Activated CD8-positive, alpha-beta memory T cell treated with anti-CD3 and anti-CD28 coated beads for 36 hours (primary cell): ENCODE data around the gene UBE2I. TPM values are rescaled to one million over a fixed set of nuclear protein-coding genes. Genes with fewer than 3 reads are reported as not detected.

Experiments
- CTCF ChIA-PET: fragments of 350-600 bp; sonication (Branson Sonifier 250); formaldehyde crosslinking; loops from one replicate; lab custom pipeline; 2021; ENCODE audit warnings: antibody characterized with exemption; lab: Charles Lee
- POLR2A ChIA-PET: fragments of 350-600 bp; sonication (Branson Sonifier 250); formaldehyde crosslinking; loops from one replicate; lab custom pipeline; 2021; ENCODE audit warnings: antibody characterized with exemption; lab: Charles Lee
- total RNA-seq, 2 experiments: library from RNA; stranded (reverse); gene quantifications; one replicate each; pipeline ENCODE4 v1.2.3, GENCODE V29; 2021

The UBE2I gene
- total RNA-seq, 2 experiments from 2014 or later: 241 to 249 TPM

- CTCF ChIA-PET: interaction anchor here (1.3 to 1.8 kb wide), 3 partner anchors 14 to 19 kb away, joined by 3 to 6 read pairs (median 6); no protein-coding TSS in a partner anchor
- POLR2A ChIA-PET: interaction anchor here (1.0 to 1.5 kb wide), 2 partner anchors 11 to 35 kb away, joined by 3 read pairs; partner anchors contain the start of gene UBE2I
Measured at GRCh38 chr16:1343428-1344242, 34.2 kb downstream of the UBE2I start.

GRCh38 chr16:1344499-1344898 lies 35.1 kb downstream of the UBE2I start:
- CTCF ChIA-PET: interaction anchor here (1.2 to 1.3 kb wide), 2 partner anchors 8 to 15 kb away, joined by 3 read pairs; no protein-coding TSS in a partner anchor
- POLR2A ChIA-PET: no interaction called here

GRCh38 chr16:1345087-1345486 lies 35.7 kb downstream of the UBE2I start:
- ChIA-PET CTCF (interaction anchor here (1.2 to 1.7 kb wide), 3 partner anchors 9 to 15 kb away, joined by 3 to 4 read pairs (median 3); no protein-coding TSS in a partner anchor), POLR2A (no interaction called here)

GRCh38 chr16:1345651-1346421 lies 36.4 kb downstream of the UBE2I start:
- ChIA-PET POLR2A (interaction anchor here (0.5 to 1.1 kb wide), 3 partner anchors 11 to 619 kb away, joined by 3 to 4 read pairs (median 4); partner anchors contain the start of gene RPS2), CTCF (interaction anchor here (1.2 to 1.7 kb wide), 2 partner anchors 10 to 13 kb away, joined by 3 to 4 read pairs; no protein-coding TSS in a partner anchor)

GRCh38 chr16:1346422-1347285 lies 37.2 kb downstream of the UBE2I start:
- ChIA-PET POLR2A (interaction anchor here (0.5 to 1.1 kb wide), 5 partner anchors 12 to 618 kb away, joined by 3 to 4 read pairs (median 4); partner anchors contain the start of gene RPS2), CTCF (interaction anchor here (1.7 to 1.8 kb wide), 2 partner anchors 9 to 14 kb away, joined by 4 to 6 read pairs; no protein-coding TSS in a partner anchor)

- ChIA-PET CTCF (interaction anchor here (0.6 to 1.8 kb wide), 2 partner anchors 9 to 336 kb away, joined by 3 to 6 read pairs; no protein-coding TSS in a partner anchor), POLR2A (interaction anchor here (0.6 kb wide), 1 partner anchor 60 kb away, joined by 4 read pairs; no protein-coding TSS in a partner anchor)
Measured at GRCh38 chr16:1347286-1347855, 37.9 kb downstream of the UBE2I start.

- ChIA-PET POLR2A (no interaction called here), CTCF (interaction anchor here (0.6 to 1.8 kb wide), 2 partner anchors 10 to 335 kb away, joined by 3 to 6 read pairs; no protein-coding TSS in a partner anchor)
Measured at GRCh38 chr16:1347962-1348361, 38.5 kb downstream of the UBE2I start.

GRCh38 chr16:1348441-1348840 lies 39.0 kb downstream of the UBE2I start:
- POLR2A ChIA-PET: no interaction called here

GRCh38 chr16:1348926-1349325 lies 39.5 kb downstream of the UBE2I start:
- CTCF ChIA-PET: interaction anchor here (1.1 kb wide), 1 partner anchor 15 kb away, joined by 3 read pairs; no protein-coding TSS in a partner anchor
- POLR2A ChIA-PET: no interaction called here

More at GRCh38 chr16:1348441-1348840, 39.0 kb downstream of the UBE2I start:
- CTCF ChIA-PET: interaction anchor here (1.1 kb wide), 1 partner anchor 15 kb away, joined by 3 read pairs; no protein-coding TSS in a partner anchor

- CTCF ChIA-PET: interaction anchor here (1.1 kb wide), 1 partner anchor 14 kb away, joined by 3 read pairs; no protein-coding TSS in a partner anchor
- POLR2A ChIA-PET: interaction anchor here (0.6 kb wide), 1 partner anchor 358 kb away, joined by 3 read pairs; no protein-coding TSS in a partner anchor
Measured at GRCh38 chr16:1349351-1349750, 39.9 kb downstream of the UBE2I start.

- CTCF ChIA-PET: no interaction called here
- POLR2A ChIA-PET: interaction anchor here (0.6 kb wide), 1 partner anchor 357 kb away, joined by 3 read pairs; no protein-coding TSS in a partner anchor
Measured at GRCh38 chr16:1349951-1350350, 40.5 kb downstream of the UBE2I start.

- ChIA-PET CTCF (interaction anchor here (0.6 kb wide), 1 partner anchor 1329 kb away, joined by 3 read pairs; no protein-coding TSS in a partner anchor), POLR2A (no interaction called here)
Measured at GRCh38 chr16:1350691-1351090, 41.3 kb downstream of the UBE2I start.

- ChIA-PET POLR2A (no interaction called here), CTCF (interaction anchor here (0.6 kb wide), 1 partner anchor 1329 kb away, joined by 3 read pairs; no protein-coding TSS in a partner anchor)
Measured at GRCh38 chr16:1351215-1351581, 41.8 kb downstream of the UBE2I start.

GRCh38 chr16:1351582-1352362 lies 42.3 kb downstream of the UBE2I start, which contains the start of the genes GNPTG and TSR3:
Gene GNPTG (plus strand): TSS chr16:1351931. CDS start chr16:1351966, 35 bp downstream.
Gene TSR3 (minus strand): TSS chr16:1351878. CDS start chr16:1351804, 74 bp downstream.
- POLR2A ChIA-PET: no interaction called here
- CTCF ChIA-PET: no interaction called here

- ChIA-PET CTCF (no interaction called here), POLR2A (no interaction called here)
Measured at GRCh38 chr16:1354815-1355540, 45.5 kb downstream of the UBE2I start.

GRCh38 chr16:1355591-1355990 lies 46.2 kb downstream of the UBE2I start:
- ChIA-PET POLR2A (no interaction called here), CTCF (no interaction called here)
